Lower lobe of right lung (tissue), 2 donors: ENCODE data around the gene PC. TPM values are rescaled to one million over a fixed set of nuclear protein-coding genes. Genes with fewer than 3 reads are reported as not detected.

Source experiments
- ATAC-seq, 2 donors: fragments of 200-7000 bp; cut with Tn5 transposase; one replicate each; pipeline ENCODE4 v1.9.1; 2020 to 2022; ENCODE audit warnings: mild to moderate bottlenecking in 2 of 2, moderate library complexity in 2 of 2
- DNase-seq: peaks from one replicate; pipeline ENCODE4 v3.0.0-alpha.2; 2020
- H3K27ac ChIP-seq: fragments of 200-600 bp; one replicate; pipeline ENCODE4 v1.8.0; 2022
- H3K27me3 ChIP-seq: fragments of 200-600 bp; one replicate; pipeline ENCODE4 v1.8.0; 2022; ENCODE audit warnings: low read depth
- H3K36me3 ChIP-seq: fragments of 200-600 bp; one replicate; pipeline ENCODE4 v1.8.0; 2022; ENCODE audit warnings: mild to moderate bottlenecking
- H3K4me1 ChIP-seq: fragments of 200-600 bp; one replicate; pipeline ENCODE4 v1.8.0; 2022
- H3K4me3 ChIP-seq: fragments of 200-600 bp; one replicate; pipeline ENCODE4 v1.8.0; 2022; ENCODE audit warnings: mild to moderate bottlenecking
- H3K9me3 ChIP-seq: fragments of 200-600 bp; one replicate; pipeline ENCODE4 v1.8.0; 2022
- intact Hi-C: fragments of 100-400 bp; cut with DNase I; formaldehyde crosslinking; loops from one replicate; pipeline ENCODE4 v1.11.0; 2022
- total RNA-seq: library from RNA; stranded (reverse); fragmentation: NEBNext Ultra II Directional; extraction: Animal tissue kit (Norgen Biotek cat#: 25700); gene quantifications from one replicate; pipeline ENCODE4 v1.2.1, GENCODE V29; 2021
- TF ChIP-seq, protein P1 (sequence below): fragments of 200-600 bp; IDR thresholded peaks from one replicate; pipeline ENCODE4 v1.8.0; 2022; ENCODE audit warnings: antibody characterized with exemption, mild to moderate bottlenecking
- donor health status: DM: no; HTN: yes; CAD: no; lungs with severe emphysema.

The PC gene
- total RNA-seq, 1 donor from 2014 or later: 14.7 TPM

DNA sequence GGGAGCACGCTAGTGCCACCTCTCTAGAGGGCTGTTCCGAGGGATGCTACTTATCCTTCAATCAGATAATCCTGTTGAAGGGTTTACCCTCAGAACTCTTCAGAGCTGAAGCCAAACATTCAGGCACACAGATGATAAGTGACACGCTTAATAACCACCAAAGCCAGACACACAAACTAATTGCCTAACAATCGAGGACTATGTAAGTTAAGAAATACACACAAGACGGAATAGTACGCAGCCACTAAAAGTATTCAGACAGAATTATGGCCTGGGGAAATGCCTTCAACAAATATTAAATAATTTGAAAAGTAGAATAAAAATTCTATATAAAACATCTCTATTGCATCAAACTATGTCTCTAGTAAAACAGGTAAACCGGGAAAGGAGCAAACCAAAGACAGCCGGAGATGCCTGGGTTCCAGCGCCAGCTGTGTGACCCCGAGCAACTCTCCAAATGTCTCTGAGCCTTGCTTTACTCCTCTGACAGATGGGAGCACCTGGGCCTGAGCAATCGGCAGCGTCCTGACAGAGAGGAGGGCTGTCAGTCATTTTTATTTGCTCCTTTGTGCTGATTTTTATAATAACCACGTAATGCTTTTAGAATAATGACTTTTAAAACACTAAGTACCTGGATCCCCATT, 90.0 kb downstream of the PC start:
- Histone ChIP-seq H3K27me3 (no peaks in the 10 kb centered on the region), H3K9me3 (no peaks in the 10 kb centered on the region), H3K27ac (no peak overlapping the region), H3K4me1 (no peaks in the 10 kb centered on the region), H3K36me3 (peaks cover 3% of the 10 kb centered on the region), H3K4me3 (no peak overlapping the region)
- ATAC-seq (no peak), DNase-seq (no peak)
- intact Hi-C loops: no loop called here
- TF ChIP-seq, protein P1, sequence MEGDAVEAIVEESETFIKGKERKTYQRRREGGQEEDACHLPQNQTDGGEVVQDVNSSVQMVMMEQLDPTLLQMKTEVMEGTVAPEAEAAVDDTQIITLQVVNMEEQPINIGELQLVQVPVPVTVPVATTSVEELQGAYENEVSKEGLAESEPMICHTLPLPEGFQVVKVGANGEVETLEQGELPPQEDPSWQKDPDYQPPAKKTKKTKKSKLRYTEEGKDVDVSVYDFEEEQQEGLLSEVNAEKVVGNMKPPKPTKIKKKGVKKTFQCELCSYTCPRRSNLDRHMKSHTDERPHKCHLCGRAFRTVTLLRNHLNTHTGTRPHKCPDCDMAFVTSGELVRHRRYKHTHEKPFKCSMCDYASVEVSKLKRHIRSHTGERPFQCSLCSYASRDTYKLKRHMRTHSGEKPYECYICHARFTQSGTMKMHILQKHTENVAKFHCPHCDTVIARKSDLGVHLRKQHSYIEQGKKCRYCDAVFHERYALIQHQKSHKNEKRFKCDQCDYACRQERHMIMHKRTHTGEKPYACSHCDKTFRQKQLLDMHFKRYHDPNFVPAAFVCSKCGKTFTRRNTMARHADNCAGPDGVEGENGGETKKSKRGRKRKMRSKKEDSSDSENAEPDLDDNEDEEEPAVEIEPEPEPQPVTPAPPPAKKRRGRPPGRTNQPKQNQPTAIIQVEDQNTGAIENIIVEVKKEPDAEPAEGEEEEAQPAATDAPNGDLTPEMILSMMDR: no peak

DNA sequence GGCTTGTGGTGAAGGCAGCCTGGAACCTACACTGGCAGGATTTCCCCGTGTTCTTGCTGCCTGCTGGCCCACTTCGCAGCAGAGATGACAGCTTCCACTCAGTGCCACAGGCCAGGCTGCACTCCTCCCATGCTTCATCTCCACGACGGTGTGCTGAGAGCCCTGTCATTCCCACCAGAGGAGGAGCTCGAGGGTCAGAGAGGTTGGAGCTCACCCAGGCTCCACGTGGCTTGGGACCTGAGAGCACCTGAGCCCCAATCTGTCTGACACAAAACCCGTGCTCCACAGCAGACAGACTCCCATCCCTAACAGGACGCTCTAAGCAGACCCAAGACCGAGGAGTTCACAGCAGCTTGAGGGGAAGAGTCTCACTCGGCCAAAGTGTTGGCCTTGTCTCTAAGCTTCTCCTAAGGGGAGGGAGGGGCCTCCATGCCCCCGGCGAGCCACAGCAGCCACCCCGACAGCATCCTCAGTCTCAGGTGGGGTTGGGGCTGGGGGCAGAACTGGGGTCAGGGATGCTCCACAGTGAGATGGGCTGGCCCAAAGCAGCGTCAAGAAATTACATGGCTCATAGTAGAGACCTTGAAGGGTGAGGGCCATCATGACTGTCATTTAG, 90.7 kb downstream of the PC start:
- Histone ChIP-seq H3K27me3 (no peaks in the 10 kb centered on the region), H3K4me1 (no peaks in the 10 kb centered on the region), H3K9me3 (no peaks in the 10 kb centered on the region), H3K27ac (no peak overlapping the region), H3K4me3 (no peak overlapping the region), H3K36me3 (peaks cover 3% of the 10 kb centered on the region)
- no peak for ATAC-seq
- DNase-seq: no peak
- TF ChIP-seq, protein P1: no peak
- intact Hi-C loops: no loop called here

DNA sequence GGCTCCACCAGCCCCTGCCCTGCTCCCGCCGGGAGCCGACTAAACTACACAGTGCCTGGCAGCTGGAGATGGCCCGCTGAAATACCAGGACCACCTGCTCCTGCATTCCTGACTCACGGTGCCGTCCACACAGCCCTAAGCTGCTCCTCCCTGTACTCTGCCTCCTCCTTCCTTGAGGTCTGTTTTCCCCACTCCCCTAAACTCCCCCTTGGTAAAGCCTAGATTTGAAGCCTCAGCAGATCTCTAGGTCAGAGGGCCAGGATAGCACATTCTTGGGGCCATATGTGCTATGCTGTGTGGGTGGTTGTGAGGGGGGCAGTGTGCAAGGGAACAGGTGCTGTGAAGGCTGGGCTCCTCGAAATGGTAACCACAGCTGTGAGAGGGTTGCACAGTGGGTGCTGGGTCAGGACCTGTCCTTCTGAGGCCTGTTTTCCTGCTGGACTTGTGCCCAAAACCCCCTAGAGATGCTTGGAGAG, 91.6 kb downstream of the PC start:
- Histone ChIP-seq H3K4me3 (no peak overlapping the region), H3K27ac (no peak overlapping the region), H3K9me3 (no peaks in the 10 kb centered on the region), H3K36me3 (peaks cover 3% of the 10 kb centered on the region), H3K4me1 (no peaks in the 10 kb centered on the region), H3K27me3 (no peaks in the 10 kb centered on the region)
- DNase-seq (no peak), ATAC-seq (no peak)
- intact Hi-C loops: no loop called here
- TF ChIP-seq, protein P1: no peak

DNA sequence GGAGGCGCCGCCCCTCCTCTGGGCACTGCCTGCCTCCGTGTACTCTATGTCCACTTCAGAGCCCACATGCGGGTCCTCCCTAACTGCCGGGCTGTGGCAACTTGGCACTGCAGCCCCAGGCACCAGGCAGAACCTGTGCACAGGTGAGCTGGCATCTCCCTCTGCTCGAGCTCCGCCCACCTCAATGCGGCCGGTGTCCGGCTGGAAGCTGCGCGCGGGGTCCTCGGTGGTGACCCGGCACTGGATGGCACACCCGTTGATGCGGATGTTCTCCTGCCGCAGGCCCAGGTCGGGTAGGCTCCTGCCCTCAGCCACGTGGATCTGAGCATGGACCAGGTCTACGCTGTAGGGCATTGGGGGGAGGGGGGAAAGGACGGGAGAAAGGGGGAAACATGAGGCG, 92.2 kb downstream of the PC start:
- no peak for DNase-seq
- no peak overlapping the region for H3K27ac ChIP-seq
- no peaks in the 10 kb centered on the region for H3K9me3 ChIP-seq
- peaks cover 3% of the 10 kb centered on the region for H3K36me3 ChIP-seq
- H3K27me3 ChIP-seq: no peaks in the 10 kb centered on the region
- intact Hi-C loops: no loop called here
- TF ChIP-seq, protein P1: no peak
- H3K4me3 ChIP-seq: no peak overlapping the region
- no peak for ATAC-seq
- H3K4me1 ChIP-seq: no peaks in the 10 kb centered on the region

DNA sequence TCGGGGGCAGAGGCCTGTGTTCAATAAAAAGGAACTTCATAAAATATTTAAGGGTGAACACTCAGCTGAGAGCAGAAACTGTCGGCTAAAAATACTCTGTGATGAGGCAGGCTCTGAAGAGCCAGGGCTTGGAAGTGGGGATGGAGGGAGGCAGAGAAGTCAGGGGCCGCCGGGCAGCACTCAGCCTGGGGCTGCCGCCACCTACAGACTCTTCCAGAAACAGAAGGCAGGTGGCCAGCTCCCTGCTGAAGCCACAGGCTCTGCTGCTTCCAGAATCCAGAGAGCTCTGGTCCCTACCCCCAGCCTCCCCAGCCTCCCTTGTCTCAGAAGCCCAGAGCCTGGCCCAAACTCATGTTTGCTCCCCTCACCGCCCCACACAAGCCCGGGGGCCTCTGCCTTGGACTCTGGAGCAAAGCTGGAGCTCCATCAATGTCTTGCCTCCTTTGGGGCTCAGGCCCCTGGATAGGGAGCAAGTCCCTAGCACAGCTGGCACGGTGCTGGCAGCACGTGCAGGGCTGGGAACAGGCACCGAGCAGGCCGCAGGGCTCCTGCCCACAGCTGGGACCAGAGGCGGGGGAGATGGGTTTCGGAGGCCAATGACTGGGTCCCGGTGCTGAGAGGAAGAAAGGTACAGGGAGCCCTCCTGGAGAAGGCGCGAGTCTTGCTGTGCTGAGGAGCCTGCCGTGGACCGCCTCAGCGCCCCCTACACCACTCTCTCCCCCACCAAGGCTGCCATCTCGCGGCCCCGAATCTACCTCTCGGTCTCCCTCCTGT, 93.1 kb downstream of the PC start:
- no peak for ATAC-seq
- peaks cover 3% of the 10 kb centered on the region for H3K36me3 ChIP-seq
- TF ChIP-seq, protein P1: no peak
- H3K27me3 ChIP-seq: no peaks in the 10 kb centered on the region
- no peaks in the 10 kb centered on the region for H3K4me1 ChIP-seq
- no peaks in the 10 kb centered on the region for H3K9me3 ChIP-seq
- H3K27ac ChIP-seq: no peak overlapping the region
- DNase-seq: no peak
- H3K4me3 ChIP-seq: no peak overlapping the region
- intact Hi-C loops: no loop called here
